Stimulated activated CD4-positive, alpha-beta T cell treated with anti-CD3 and anti-CD28 coated beads, Interleukin-2, amount 100 ng/mL, for 4 hours (primary cell): ENCODE data around the gene ZNF419.
"Not testable (repeated sequence)": the region's sequence is repeated elsewhere in the genome, so short reads cannot be mapped to it uniquely, and the experiment has no call there.

Experiments used
- DNase-seq: peaks from one replicate; pipeline ENCODE4 v3.0.0-alpha.2; 2020; ENCODE audit warnings: low read depth

Gene ZNF419

GRCh38 chr19:57487477-57488298, at the start of gene ZNF419:
Gene ZNF419 (plus strand): TSS chr19:57487750. CDS start chr19:57487951, 201 bp downstream.
- DNase-seq, result peak; percentile 93

- DNase-seq, result no peak
These were observed 49.6 kb upstream of the ZNF419 start for GRCh38 chr19:57437931-57438330.

GRCh38 chr19:57438925-57439324, 48.6 kb upstream of the ZNF419 start:
- no peak for DNase-seq

DNA sequence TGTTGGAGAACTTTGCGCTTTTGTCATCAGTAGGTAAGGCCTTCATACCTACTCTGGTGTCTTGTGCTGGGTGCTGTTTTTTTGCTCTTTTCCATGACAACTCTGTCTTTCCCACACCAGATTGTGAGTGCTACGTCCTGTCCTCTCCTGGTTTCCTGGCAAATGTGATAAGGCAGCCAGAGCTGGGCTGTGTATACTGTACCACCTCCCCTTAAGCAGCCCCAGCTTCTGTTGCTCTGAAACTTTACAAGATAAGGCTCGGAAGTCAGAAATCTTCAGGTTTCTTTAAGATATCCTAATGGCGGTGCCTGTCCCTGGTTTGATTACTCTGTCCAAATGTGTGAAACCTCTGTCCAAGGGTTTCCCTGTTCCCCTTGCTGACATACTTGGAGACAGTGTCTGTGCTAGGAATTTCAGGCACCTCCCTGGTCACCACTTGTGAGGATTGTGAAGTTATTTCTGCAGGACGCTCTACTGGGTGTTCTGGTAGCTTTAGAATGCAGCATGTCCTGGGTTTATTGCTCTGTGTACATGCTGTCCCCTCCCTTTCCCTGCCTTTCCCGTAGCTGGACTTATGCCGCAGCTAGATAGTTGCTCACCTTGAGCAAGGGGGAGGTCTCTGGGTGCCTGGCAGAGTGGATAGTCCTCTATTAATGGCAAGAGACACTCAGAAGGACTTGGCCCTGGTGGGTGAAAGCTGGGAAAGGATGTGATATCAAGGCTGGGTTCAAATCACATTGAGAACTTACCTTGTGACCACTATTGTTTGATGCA, 45.4 kb upstream of the ZNF419 start:
- no peak for DNase-seq

GRCh38 chr19:57443121-57443696, 44.3 kb upstream of the ZNF419 start:
- no peak for DNase-seq

DNA sequence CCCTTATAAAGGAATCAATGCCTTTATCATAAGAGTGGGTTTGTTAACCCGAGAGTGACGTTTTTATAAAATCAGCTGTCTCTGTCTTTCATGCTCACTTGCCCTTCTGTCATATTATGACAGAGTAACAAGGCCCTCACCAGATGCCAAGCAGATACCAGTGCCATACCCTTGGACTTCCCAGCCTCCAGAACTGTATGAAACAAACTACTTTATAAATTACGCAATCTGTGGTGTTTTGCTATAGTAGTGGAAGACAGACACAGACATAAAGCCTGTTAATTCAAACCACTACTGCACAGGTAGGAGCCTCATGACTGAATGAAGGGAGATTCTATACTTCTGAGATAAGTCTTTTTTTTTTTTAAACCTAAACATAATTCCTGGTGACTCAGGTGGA, 35.2 kb upstream of the ZNF419 start:
- DNase-seq, result no peak

DNA sequence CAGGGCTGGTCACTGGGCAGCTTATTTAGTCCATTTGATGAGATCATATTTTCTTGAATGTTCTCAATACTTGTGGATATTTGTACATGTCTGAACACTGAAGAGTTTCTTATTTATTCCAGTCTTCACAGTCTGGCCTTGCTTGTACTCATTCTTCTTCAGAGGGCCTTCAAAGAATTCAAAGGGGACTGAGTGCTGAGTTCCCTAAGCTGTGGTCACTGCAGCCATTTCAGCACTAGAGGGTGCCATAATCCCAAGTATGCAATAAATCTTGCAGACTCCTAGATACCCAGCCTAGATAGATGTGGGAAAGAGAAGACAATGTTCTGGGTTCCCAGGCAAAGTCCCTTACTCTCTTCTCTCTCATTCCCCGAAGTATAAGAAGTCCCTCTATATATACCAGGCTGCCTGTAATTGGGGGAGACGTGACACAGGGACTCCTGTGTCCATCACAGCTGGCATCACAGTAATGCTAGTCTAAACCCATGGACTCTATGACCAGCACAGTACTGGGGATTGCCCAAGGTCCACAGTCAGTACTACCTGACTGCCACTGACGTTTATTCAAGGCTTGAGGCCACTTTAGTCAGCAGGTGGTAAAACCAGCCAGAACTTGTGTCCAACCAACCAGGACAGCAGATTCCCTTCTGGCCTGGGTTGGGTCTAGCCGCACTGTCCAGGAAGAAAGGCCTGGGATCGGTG, 21.7 kb upstream of the ZNF419 start:
- no peak for DNase-seq

GRCh38 chr19:57466489-57466888, 21.1 kb upstream of the ZNF419 start:
- no peak for DNase-seq

GRCh38 chr19:57473646-57474045, 13.9 kb upstream of the ZNF419 start:
- no peak for DNase-seq

DNA sequence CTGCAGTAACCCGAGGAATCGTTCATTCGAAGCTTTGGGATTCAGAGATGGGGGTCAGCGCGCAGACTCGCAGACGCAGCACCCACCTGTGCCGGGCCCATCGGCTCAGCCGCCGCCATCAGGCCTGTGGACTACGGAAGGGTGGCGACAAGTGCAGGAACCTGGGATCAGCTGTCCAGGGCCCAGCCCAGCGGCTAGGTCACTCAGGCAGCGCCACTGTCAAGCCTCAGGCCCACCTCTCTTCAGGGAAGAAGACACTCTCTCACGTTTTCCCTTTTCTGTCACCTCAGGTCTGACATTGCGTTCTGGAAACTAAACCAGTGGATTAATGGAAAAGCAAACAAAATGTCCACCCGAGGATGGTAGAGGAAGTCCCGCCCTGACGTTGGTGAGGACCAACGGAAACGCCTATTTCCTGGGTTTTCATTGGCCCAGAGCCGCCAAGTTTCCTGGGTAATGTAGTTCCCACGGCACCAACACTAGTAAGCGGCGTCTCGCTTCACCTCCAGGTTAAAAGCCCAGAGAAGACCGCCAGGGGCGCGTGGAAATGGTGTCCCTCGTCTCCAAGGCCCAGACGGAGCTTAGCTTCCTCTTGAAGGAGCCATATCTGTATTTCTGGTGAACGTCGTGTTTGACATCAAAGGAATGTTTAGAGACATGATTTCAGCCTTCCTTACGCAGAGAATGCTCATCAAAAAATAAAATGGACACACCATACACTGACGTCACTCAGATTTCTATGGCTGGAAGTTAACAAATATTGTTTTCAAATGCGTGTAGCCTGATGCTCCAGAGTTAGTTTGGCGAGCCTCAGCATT, 10.2 kb upstream of the ZNF419 start, which contains the start of gene ZNF772:
ZNF772 (minus strand) TSS at position 376 of the 818 bp plus-strand sequence; CDS start at position 119, 257 bp downstream.
- DNase-seq, result peak; percentile 81

DNA sequence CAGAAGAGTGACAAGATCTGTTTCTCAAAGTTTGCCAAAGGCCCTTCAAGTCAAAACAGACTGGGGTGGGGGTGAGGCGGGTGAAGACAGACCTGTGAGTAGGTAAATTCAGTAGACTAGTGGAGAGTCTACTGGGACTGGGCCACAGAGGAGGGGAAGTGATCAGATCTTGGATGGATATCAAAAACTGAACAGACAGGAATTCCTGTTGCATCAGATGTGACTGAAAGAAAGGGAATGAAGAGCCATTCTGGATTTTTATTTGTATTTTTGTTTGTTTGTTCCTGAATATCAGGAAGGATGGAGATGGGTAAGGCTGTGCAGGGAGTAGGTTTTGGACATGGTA, 722 bp downstream of the ZNF419 start:
- DNase-seq, result not testable (repeated sequence)

DNA sequence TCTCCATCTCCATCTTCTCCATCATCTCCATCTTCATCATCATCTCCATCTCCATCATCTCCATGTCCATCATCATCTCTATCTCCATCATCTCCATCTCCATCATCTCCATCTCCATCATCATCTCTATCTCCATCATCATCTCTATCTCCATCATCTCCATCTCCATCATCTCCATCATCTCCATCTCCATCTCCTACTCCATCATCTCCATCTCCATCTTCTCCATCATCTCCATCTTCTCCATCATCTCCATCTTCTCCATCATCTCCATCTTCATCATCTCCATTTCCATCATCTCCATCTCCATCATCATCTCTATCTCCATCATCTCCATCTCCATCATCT, 11.8 kb downstream of the ZNF419 start:
- DNase-seq, result not testable (repeated sequence)

DNA sequence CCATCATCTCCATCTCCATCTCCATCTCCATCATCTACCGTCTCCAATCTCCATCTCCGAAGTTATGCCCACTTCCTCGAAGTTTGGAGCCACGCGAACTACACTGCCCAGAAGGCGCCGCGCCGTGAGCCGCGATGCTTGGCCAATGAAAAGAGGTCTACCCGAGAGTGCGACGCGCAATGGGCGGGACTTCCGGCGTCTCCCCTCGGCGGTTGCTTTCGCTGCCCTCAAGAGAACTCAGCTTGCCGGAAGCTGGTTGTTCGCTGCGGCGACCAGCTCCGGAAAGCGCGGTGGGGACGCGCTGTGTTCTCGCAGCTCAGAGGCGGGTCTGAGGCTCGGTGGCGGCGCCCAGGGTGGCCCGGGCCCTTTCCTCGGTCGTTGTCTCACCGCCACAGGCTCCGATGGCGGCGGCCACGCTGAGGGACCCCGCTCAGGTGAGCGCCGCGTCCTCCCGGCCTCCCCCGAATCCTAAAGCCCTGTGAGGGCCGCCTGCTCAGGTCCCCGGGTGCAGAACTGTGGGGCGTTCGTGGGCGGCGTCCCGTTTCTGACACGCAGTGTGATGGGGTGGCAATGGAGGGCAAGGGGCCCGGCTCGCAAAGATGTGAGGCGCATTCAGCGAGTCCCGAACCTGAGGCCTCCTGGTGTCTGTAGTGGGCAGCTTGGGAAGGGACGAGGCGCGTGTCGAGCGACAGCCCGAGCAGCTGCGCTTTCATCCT, 12.3 kb downstream of the ZNF419 start, which contains the start of gene ZNF773:
ZNF773 (plus strand) TSS at position 259 of the 716 bp plus-strand sequence; CDS start at position 402, 143 bp downstream.
- peak; percentile 95 for DNase-seq

- DNase-seq, result not testable (repeated sequence)
These were observed 12.8 kb downstream of the ZNF419 start for GRCh38 chr19:57500400-57500799.

- DNase-seq, result no peak
These were observed 18.6 kb downstream of the ZNF419 start for GRCh38 chr19:57506163-57506562.

DNA sequence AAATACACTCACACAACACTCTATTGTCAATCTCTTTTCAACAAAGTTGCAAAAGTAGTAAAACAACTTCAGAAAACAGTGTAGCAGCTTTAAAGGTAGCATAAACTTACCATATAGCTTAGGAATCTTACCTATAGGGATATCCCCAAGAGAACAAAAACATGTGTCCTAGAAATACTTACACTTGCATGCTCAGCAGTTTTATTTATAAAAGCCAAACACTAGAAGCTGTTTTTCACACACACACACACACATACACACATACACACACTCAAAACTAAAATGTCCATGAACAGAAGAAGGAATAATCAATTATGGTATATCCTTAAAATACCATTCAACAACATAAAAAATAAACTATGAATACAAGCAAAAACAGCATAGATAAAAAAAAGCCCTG, 23.9 kb downstream of the ZNF419 start:
- DNase-seq, result no peak

DNA sequence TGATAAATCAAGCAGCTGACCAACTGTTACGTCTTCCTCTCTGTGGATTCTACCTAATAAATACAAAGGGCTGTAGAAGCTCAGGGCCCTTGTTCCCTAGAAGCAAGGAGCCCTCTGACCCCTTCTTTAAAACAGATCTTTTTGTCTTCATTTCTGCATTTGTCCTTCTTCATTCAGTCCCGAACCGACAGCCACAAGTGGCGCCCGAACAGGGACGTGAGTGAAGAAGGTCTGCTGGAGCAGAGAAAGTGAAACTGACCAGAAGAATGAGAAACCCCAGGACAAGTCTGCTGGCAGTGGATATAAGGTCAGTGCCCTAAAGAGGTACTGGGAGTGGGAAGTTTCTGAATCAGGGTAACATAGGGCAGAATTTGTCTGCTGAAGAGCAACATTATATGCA, 25.3 kb downstream of the ZNF419 start:
- DNase-seq, result no peak

DNA sequence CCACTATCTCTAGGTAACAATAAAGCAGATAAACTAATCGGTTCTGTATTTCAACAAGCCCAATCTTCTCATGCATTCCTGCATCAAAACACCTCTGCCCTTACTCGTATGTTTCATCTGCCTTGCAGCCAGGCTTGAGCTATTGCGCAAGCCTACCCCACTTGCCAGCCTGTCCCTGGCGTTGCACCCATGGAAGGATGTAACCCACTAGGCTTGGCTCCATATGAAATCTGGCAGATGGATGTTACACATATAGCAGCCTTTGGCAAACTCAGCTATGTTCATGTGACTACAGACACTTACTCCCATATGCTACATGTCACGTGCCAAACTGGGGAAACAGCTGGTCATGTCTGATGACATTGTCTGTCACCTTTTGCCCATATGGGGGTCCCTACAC, 27.7 kb downstream of the ZNF419 start:
- DNase-seq, result no peak

GRCh38 chr19:57518021-57518420, 30.5 kb downstream of the ZNF419 start:
- DNase-seq, result not testable (repeated sequence)

- peak; percentile 79 for DNase-seq
These were observed 39.8 kb downstream of the ZNF419 start, which contains the start of gene ZNF549 for GRCh38 chr19:57527136-57527881. Gene ZNF549 (plus strand): TSS chr19:57527356. CDS start chr19:57527574, 218 bp downstream.
